Sigmoid colon (tissue), 7 donors: ENCODE measurements around the gene CERS5. TPM values are rescaled to one million over a fixed set of nuclear protein-coding genes. Genes with fewer than 3 reads are reported as not detected.
"Not testable (repeated sequence)": the region's sequence is repeated elsewhere in the genome, so short reads cannot be mapped to it uniquely, and the experiment has no call there.

Experiments used
- DNase-seq: peaks from one replicate; pipeline ENCODE4 v3.0.0-alpha.2; 2019
- H3K27ac ChIP-seq, 4 donors: fragments of 200-600 bp; sonication (generic); one replicate each; pipeline ENCODE4 v1.5.1; 2016 to 2019; ENCODE audit warnings: mild to moderate bottlenecking in 1 of 4
- H3K27me3 ChIP-seq, 3 donors: fragments of 200-600 bp; sonication (generic); one replicate each; pipeline ENCODE4 v1.5.1; 2019; ENCODE audit warnings: mild to moderate bottlenecking in 1 of 3
- H3K36me3 ChIP-seq, 4 donors: fragments of 200-600 bp; sonication (generic); one replicate each; pipeline ENCODE4 v1.5.1; 2016 to 2019
- H3K4me1 ChIP-seq, 4 donors: fragments of 200-600 bp; sonication (generic); one replicate each; pipeline ENCODE4 v1.5.1; 2017 to 2019
- H3K4me3 ChIP-seq, 4 donors: fragments of 200-600 bp; sonication (generic); one replicate each; pipeline ENCODE4 v1.5.1; 2017 to 2019; ENCODE audit warnings: mild to moderate bottlenecking in 2 of 4, moderate library complexity in 1 of 4
- H3K9me3 ChIP-seq, 4 donors: fragments of 200-600 bp in 3 of 4; sonication (generic) in 3 of 4; one replicate each; pipeline versions ENCODE4 v1.5.1 to v1.6.1; 2013 to 2019
- EP300 ChIP-seq, 4 donors: sonication (generic); formaldehyde crosslinking; IDR thresholded peaks; one replicate each; pipeline ENCODE4 v1.6.1; 2017; ENCODE audit warnings: antibody characterized with exemption in 4 of 4
- POLR2A ChIP-seq, 2 donors: fragments of 450-650 bp; IDR thresholded peaks; one replicate each; pipeline ENCODE4 v1.6.1; 2016; ENCODE audit warnings: antibody characterized with exemption in 2 of 2, mild to moderate bottlenecking in 2 of 2, moderate library complexity in 2 of 2
- POLR2AphosphoS5 ChIP-seq, 4 donors: sonication (generic); formaldehyde crosslinking; IDR thresholded peaks; one replicate each; pipeline ENCODE4 v1.6.1; 2017; ENCODE audit warnings: antibody characterized with exemption in 4 of 4
- WGBS, 2 donors: extraction: QIAGEN DNeasy Blood & Tissue Kit; methylation state at CpG; one replicate each; pipeline ENCODE4 v1.1.7; 2013; 5-methylcytosine and 5-hydroxymethylcytosine counted together
- intact Hi-C: fragments of 100-400 bp; cut with DNase I; formaldehyde crosslinking; loops from one replicate; pipeline ENCODE4 v1.15.1; 2023
- polyA plus RNA-seq, 3 donors: library from polyadenylated mRNA; stranded (reverse); fragments of 200-250 nt; gene quantifications; one replicate each; pipeline ENCODE4 v1.2.3, GENCODE V29; 2013
- total RNA-seq, 4 donors: library from RNA; depleted of rRNA; stranded (reverse); fragments of >200 nt; gene quantifications; one replicate each; pipeline ENCODE4 v1.1.0, GENCODE V29; 2016
- TF ChIP-seq, protein P1 (sequence below), 4 experiments: fragments of 450-650 bp in 3 of 4; fragments of 200-600 bp in 1 of 4; IDR thresholded peaks; one replicate each; pipeline ENCODE4 v1.5.1; 2016 to 2019; ENCODE audit warnings: antibody characterized with exemption in 4 of 4, mild to moderate bottlenecking in 3 of 4, moderate library complexity in 2 of 4
- donor health status: healthy with polysubstance abuse.
- donor health status: Bipolar disorder and iron deficiency.
- donor health status: healthy.

CERS5 gene
- total and polyA plus RNA-seq, 7 donors = 4.8 to 29.1 (median 22.8) TPM

DNA sequence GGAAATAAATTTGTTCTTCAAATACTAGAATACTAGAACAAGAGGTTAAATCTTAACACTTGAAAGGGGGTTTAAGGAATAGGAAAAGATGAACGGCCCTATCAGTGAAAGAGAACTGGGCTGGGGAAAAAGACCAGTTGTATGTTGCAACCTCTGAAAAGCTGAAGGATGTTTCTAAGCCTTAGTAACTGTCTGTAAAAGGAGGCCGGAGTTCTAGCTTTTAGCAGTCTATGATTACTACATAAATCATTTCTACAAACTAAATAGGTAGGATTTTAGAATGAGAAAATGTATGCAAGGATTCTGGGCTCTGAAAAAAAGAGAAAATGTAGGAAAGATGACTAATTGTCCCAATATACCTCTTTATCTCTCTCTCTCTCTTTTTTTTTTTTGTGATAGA, 4.9 kb downstream of the CERS5 start:
- Histone ChIP-seq H3K27ac (peak overlapping the region in 2 of 4 donors; percentile 5 to 37), H3K27me3 (no peaks in the 10 kb centered on the region), H3K9me3 (no peaks in the 10 kb centered on the region), H3K4me3 (no peak overlapping the region), H3K36me3 (no peaks in the 10 kb centered on the region), H3K4me1 (peaks cover 0 to 12% (median 11%) of the 10 kb centered on the region in 4 donors)
- TF ChIP-seq EP300 (IDR thresholded peaks at IDR 0.05) (no peak), POLR2A (IDR thresholded peaks at IDR 0.05) (no peak), POLR2AphosphoS5 (IDR thresholded peaks at IDR 0.05) (no peak)
- TF ChIP-seq, protein P1, sequence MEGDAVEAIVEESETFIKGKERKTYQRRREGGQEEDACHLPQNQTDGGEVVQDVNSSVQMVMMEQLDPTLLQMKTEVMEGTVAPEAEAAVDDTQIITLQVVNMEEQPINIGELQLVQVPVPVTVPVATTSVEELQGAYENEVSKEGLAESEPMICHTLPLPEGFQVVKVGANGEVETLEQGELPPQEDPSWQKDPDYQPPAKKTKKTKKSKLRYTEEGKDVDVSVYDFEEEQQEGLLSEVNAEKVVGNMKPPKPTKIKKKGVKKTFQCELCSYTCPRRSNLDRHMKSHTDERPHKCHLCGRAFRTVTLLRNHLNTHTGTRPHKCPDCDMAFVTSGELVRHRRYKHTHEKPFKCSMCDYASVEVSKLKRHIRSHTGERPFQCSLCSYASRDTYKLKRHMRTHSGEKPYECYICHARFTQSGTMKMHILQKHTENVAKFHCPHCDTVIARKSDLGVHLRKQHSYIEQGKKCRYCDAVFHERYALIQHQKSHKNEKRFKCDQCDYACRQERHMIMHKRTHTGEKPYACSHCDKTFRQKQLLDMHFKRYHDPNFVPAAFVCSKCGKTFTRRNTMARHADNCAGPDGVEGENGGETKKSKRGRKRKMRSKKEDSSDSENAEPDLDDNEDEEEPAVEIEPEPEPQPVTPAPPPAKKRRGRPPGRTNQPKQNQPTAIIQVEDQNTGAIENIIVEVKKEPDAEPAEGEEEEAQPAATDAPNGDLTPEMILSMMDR (IDR thresholded peaks at IDR 0.05) = no peak
- DNase-seq = no peak
- intact Hi-C loops = no loop called here
- WGBS, 2 donors = 84 to 86% methylated on average over 2 of the region's 2 CpGs

DNA sequence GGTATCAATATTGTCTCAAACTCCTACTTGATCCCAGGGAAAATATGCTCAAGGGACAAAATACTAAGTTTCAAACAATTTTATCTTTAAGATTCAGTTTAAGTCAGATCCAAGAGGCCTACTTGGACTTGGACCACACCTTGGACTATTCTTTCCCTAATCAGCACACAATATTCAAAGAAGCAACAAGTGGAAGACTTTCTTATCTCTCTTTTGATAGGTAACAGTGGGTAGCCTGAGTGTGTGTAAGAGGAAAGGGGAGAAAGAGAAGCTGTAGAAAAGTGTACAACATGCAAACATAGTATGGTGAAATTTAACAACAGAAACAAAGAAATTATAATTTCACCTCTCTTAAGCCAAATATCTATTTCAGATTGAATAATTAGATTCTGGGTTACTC, 6.5 kb downstream of the CERS5 start:
- Histone ChIP-seq H3K36me3 (no peaks in the 10 kb centered on the region), H3K9me3 (no peaks in the 10 kb centered on the region), H3K27ac (no peak overlapping the region), H3K4me3 (no peak overlapping the region), H3K4me1 (peaks cover 0 to 3% (median under 1%) of the 10 kb centered on the region in 4 donors), H3K27me3 (no peaks in the 10 kb centered on the region)
- intact Hi-C loops = no loop called here
- DNase-seq = no peak
- TF ChIP-seq, protein P1 (IDR thresholded peaks at IDR 0.05) = no peak
- TF ChIP-seq POLR2AphosphoS5 (IDR thresholded peaks at IDR 0.05) (no peak), EP300 (IDR thresholded peaks at IDR 0.05) (no peak), POLR2A (IDR thresholded peaks at IDR 0.05) (no peak)

DNA sequence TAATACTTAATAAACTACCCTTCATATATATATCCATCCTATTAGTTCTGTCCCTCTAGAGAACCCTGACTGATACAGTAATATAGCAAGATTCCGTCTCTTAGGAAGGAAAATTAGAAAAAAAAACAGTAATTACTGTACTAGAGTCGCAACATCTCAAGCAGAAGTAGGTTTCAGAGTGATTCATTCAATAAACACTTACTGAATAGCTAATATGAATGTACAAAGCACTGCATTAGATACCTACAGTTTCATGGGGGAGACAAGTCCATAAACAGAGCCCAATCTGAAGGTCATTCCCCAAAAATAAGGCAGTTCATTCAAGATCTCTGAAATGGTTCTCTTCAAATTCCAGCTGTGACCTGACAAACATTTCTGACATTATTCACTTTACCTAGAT, 9.9 kb downstream of the CERS5 start:
- intact Hi-C loops = no loop called here
- 92 to 94% methylated on average over 2 of the region's 2 CpGs for WGBS, 2 donors
- DNase-seq = no peak
- TF ChIP-seq POLR2A (IDR thresholded peaks at IDR 0.05) (no peak), POLR2AphosphoS5 (IDR thresholded peaks at IDR 0.05) (no peak), EP300 (IDR thresholded peaks at IDR 0.05) (no peak)
- TF ChIP-seq, protein P1 (IDR thresholded peaks at IDR 0.05) = no peak
- H3K9me3 ChIP-seq = no peaks in the 10 kb centered on the region
- H3K4me1 ChIP-seq = no peaks in the 10 kb centered on the region
- H3K36me3 ChIP-seq = no peaks in the 10 kb centered on the region
- no peaks in the 10 kb centered on the region for H3K27me3 ChIP-seq
- no peak overlapping the region for H3K27ac ChIP-seq
- H3K4me3 ChIP-seq = no peak overlapping the region

DNA sequence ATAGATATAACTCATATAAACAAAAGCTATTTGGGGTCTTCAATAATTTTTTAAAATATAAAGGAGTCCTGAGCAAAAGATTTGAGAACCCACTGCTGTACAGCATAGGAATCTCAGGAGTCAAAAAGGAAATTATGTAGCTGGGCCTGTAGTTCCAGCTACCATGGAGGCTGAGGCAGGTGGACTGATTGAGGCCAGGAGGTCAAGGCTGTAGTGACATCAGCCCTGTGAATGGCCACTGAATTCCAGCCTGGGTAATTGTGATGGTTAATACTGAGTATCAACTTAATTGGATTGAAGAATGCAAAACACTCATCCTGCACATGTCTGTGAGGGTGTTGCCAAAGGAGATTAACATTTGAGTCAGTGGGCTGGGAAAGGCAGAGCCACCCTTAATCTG, 10.5 kb downstream of the CERS5 start:
- intact Hi-C loops = no loop called here
- Histone ChIP-seq H3K9me3 (no peaks in the 10 kb centered on the region), H3K36me3 (no peaks in the 10 kb centered on the region), H3K27ac (no peak overlapping the region), H3K27me3 (no peaks in the 10 kb centered on the region), H3K4me1 (no peaks in the 10 kb centered on the region), H3K4me3 (no peak overlapping the region)
- DNase-seq = no peak
- TF ChIP-seq POLR2AphosphoS5 (IDR thresholded peaks at IDR 0.05) = no peak
- TF ChIP-seq, protein P1 (IDR thresholded peaks at IDR 0.05) = no peak
- no peak for TF ChIP-seq EP300 (IDR thresholded peaks at IDR 0.05)
- no peak for TF ChIP-seq POLR2A (IDR thresholded peaks at IDR 0.05)

DNA sequence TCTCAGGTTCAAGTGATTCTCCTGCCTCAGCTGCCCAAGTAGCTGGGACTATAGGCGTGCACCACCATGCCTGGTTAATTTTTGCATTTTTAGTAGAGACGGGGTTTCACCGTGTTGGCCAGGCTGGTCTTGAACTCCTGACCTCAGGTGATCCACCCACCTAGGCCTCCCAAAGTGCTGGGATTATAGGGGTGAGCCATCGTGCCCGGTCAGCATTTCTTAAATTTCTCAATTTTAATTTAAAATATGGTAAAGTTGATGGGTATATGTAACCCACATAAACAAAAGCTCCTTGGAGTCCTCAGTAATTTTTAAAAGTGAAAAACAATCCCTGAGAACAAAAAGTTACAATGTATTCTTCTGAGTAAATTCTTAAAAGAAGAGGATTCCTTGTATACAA, 12.2 kb downstream of the CERS5 start:
- H3K27me3 ChIP-seq, intact Hi-C loops, H3K4me3 ChIP-seq, H3K36me3 ChIP-seq, DNase-seq, H3K9me3 ChIP-seq, H3K4me1 ChIP-seq, H3K27ac ChIP-seq: not testable (repeated sequence)
- 92 to 97% methylated on average over 5 of the region's 5 CpGs for WGBS, 2 donors
